Glutamatergic neuron (in vitro differentiated cells): Measurements from ENCODE around the gene BMX. TPM values are rescaled to one million over a fixed set of nuclear protein-coding genes. Genes with fewer than 3 reads are reported as not detected.

Experiments
- DNase-seq: peaks from one replicate; pipeline ENCODE4 v3.0.0; 2022
- H3K27ac Mint-ChIP-seq: one replicate; pipeline ENCODE4 v1.8.0; 2020; ENCODE audit warnings: mild to moderate bottlenecking, mixed read lengths, inconsistent platforms; ENCODE audit not compliant: unreplicated experiment
- H3K27me3 Mint-ChIP-seq: one replicate; pipeline ENCODE4 v1.8.0; 2020; ENCODE audit warnings: mild to moderate bottlenecking, moderate library complexity, mixed read lengths, inconsistent platforms; ENCODE audit not compliant: unreplicated experiment
- H3K36me3 Mint-ChIP-seq: one replicate; pipeline ENCODE4 v1.8.0; 2020; ENCODE audit warnings: mild to moderate bottlenecking, mixed read lengths, inconsistent platforms; ENCODE audit not compliant: unreplicated experiment
- H3K4me1 Mint-ChIP-seq: one replicate; pipeline ENCODE4 v1.8.0; 2020; ENCODE audit warnings: mild to moderate bottlenecking, low read depth, mixed read lengths, inconsistent platforms; ENCODE audit not compliant: unreplicated experiment
- H3K4me3 Mint-ChIP-seq: one replicate; pipeline ENCODE4 v1.8.0; 2020; ENCODE audit warnings: mild to moderate bottlenecking, mixed read lengths, inconsistent platforms; ENCODE audit not compliant: unreplicated experiment
- H3K9me3 Mint-ChIP-seq: one replicate; pipeline ENCODE4 v1.8.0; 2020; ENCODE audit warnings: mild to moderate bottlenecking, moderate library complexity, mixed read lengths, inconsistent platforms; ENCODE audit not compliant: unreplicated experiment
- total RNA-seq: library from RNA; stranded (reverse); fragmentation: NEBNext Ultra II Directional; extraction: Animal tissue kit (Norgen Biotek cat#: 25700); gene quantifications from one replicate; pipeline ENCODE4 v1.2.1, GENCODE V29; 2021; ENCODE audit not compliant: unreplicated experiment
- TF ChIP-seq, protein P1 (sequence below): fragments of 200-600 bp; sonication (generic); IDR thresholded peaks from one replicate; pipeline ENCODE4 v1.5.0; 2021; ENCODE audit not compliant: partially characterized antibody, unreplicated experiment

BMX gene
- total RNA-seq, 1 donor from 2014 or later, result not detected

DNA sequence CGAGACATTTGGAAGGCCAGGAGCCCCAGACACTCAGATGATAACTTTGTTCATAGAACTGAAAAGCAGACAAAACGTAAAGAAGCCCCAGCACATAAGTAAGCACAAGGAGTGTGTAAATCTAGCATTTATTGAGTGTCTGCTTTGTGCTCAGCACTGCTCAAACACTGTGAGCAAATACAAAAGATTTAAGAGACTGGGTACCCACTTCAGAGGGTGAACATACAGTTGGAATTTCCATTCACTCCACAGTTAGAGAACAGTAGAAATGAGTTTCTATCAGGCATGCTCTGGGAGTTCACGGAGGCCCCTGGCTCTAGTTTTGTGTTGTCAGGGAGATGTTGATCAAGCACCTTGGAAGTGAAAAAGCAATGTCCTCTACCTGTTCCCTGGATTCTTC lies 60.3 kb downstream of the BMX start:
- TF ChIP-seq, protein P1, sequence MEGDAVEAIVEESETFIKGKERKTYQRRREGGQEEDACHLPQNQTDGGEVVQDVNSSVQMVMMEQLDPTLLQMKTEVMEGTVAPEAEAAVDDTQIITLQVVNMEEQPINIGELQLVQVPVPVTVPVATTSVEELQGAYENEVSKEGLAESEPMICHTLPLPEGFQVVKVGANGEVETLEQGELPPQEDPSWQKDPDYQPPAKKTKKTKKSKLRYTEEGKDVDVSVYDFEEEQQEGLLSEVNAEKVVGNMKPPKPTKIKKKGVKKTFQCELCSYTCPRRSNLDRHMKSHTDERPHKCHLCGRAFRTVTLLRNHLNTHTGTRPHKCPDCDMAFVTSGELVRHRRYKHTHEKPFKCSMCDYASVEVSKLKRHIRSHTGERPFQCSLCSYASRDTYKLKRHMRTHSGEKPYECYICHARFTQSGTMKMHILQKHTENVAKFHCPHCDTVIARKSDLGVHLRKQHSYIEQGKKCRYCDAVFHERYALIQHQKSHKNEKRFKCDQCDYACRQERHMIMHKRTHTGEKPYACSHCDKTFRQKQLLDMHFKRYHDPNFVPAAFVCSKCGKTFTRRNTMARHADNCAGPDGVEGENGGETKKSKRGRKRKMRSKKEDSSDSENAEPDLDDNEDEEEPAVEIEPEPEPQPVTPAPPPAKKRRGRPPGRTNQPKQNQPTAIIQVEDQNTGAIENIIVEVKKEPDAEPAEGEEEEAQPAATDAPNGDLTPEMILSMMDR, result no peak
- no peak overlapping the region for H3K27ac Mint-ChIP-seq
- DNase-seq, result no peak
- H3K4me3 Mint-ChIP-seq, result no peak overlapping the region
- H3K36me3 Mint-ChIP-seq, result no peaks in the 10 kb centered on the region
- H3K9me3 Mint-ChIP-seq, result no peaks in the 10 kb centered on the region
- H3K27me3 Mint-ChIP-seq, result peaks cover 1% of the 10 kb centered on the region
- peaks cover 5% of the 10 kb centered on the region for H3K4me1 Mint-ChIP-seq

DNA sequence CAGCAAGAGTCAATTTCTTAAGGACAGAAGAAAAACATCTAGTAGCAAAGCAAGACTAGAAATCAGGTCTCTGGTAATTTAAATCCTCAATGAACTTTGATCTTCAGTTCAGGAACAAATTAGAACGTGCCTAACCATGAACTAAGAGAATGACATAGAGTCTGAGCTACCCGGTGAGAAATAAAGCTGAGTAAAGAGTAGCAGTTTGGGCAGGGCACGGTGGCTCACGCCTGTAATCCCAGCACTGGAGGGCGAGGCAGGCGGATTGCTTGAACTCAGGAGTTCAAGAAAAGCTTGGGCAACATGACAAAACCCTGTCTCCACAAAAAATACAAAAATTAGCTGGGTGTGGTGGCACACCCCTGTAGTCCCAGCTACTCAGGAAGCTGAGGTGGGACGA lies 62.4 kb downstream of the BMX start:
- H3K9me3 Mint-ChIP-seq, result no peaks in the 10 kb centered on the region
- H3K27ac Mint-ChIP-seq, result no peak overlapping the region
- DNase-seq, result no peak
- no peaks in the 10 kb centered on the region for H3K36me3 Mint-ChIP-seq
- TF ChIP-seq, protein P1, result no peak
- H3K4me1 Mint-ChIP-seq, result peaks cover 2% of the 10 kb centered on the region
- H3K4me3 Mint-ChIP-seq, result no peak overlapping the region
- H3K27me3 Mint-ChIP-seq, result peaks cover 4% of the 10 kb centered on the region

DNA sequence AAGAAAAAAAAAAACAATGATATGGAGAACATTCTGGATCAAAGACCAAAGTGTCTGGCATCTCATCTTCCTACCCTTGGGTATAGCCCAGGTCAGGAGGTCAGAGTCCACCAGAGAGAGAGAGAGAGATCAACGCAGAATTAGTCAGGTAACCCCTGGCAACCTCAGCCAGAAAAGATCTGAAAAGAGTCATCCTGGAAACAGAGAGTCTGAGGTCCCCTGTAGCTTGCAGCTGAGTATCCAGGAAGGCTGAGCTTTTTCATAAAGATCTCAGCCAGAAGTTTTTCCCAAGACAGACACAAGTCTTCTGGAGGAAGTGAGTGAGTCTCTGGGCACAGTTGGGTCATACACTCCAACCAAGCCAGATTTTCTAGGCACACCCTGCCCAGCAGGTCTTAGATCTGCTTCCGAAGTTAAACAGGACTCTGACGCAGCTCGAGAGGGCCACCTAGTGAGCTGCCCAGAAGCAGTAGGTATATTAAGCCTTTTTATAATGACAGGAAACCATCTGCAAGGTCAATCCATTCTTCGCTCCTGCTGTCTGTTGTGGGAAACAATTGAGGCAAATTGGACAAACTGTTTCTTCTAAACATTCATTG lies 64.5 kb downstream of the BMX start:
- H3K4me1 Mint-ChIP-seq, result peaks cover 2% of the 10 kb centered on the region
- no peak overlapping the region for H3K4me3 Mint-ChIP-seq
- TF ChIP-seq, protein P1, result no peak
- H3K9me3 Mint-ChIP-seq, result no peaks in the 10 kb centered on the region
- H3K36me3 Mint-ChIP-seq, result no peaks in the 10 kb centered on the region
- peaks cover 4% of the 10 kb centered on the region for H3K27me3 Mint-ChIP-seq
- peak; percentile 38 for DNase-seq
- no peak overlapping the region for H3K27ac Mint-ChIP-seq

DNA sequence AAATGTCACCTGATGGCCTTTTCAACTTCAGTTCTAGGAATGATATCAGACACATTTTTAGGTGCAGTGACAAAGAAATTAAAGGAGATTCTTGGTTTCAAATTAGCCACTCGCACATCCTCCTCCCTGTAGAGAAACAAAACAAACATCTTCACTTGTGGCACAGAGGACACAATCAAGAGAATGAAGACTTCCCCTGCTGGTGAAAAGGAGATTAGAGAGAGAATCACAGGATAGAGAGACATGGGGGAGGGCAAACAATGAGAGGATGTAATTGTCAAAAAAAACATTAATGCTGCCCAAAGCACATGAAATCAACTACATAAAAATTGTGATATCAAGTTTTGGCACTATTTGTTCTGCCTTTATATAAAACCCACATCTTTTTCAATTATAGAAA lies 65.6 kb downstream of the BMX start:
- Mint-ChIP-seq H3K4me1 (peaks cover 2% of the 10 kb centered on the region), H3K36me3 (no peaks in the 10 kb centered on the region), H3K9me3 (no peaks in the 10 kb centered on the region), H3K27ac (no peak overlapping the region), H3K27me3 (peaks cover 4% of the 10 kb centered on the region), H3K4me3 (no peak overlapping the region)
- TF ChIP-seq, protein P1, result no peak
- no peak for DNase-seq

DNA sequence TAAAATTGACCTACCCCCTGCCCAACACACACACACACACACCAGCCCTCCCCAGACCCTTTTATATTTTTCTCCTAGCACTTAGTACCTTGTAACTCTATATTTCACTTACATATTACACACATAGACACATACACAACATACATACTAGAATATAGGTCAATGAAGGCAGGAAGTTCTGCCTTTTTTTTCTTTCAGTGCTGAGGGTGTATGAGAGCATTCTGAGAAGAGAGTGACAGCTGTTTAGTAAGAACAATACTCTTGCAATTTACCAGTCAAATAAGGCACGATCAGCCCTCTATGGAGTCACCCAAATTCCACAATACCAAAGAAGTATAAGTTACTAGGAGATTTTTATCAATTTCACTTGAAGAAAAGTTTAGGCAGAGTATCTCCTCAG lies 66.7 kb downstream of the BMX start:
- TF ChIP-seq, protein P1, result no peak
- Mint-ChIP-seq H3K27me3 (peaks cover 4% of the 10 kb centered on the region), H3K36me3 (no peaks in the 10 kb centered on the region), H3K27ac (no peak overlapping the region), H3K9me3 (no peaks in the 10 kb centered on the region), H3K4me1 (peaks cover 2% of the 10 kb centered on the region), H3K4me3 (no peak overlapping the region)
- DNase-seq, result no peak
